OCI-LY7 (cell line): Measurements from ENCODE around the gene SPAG6. TPM values are rescaled to one million over a fixed set of nuclear protein-coding genes. Genes with fewer than 3 reads are reported as not detected.

ENCODE experiments used
- BruUV-seq: library from RNA; stranded (reverse); fragments of 400-500 nt; replicated peaks from 2 replicates; lab custom pipeline; 2021; lab: Mats Ljungman, UMichigan
- CTCF ChIA-PET: fragments of 300-600 bp; sonication (Branson Sonifier 250); formaldehyde crosslinking; loops from one replicate; lab custom pipeline; 2022; ENCODE audit warnings: antibody characterized with exemption; ENCODE audit not compliant: unreplicated experiment; lab: Charles Lee
- POLR2A ChIA-PET: fragments of 300-600 bp; sonication (Branson Sonifier 250); formaldehyde crosslinking; loops from one replicate; lab custom pipeline; 2022; ENCODE audit warnings: antibody characterized with exemption; lab: Charles Lee
- DNase-seq: peaks from one replicate; pipeline ENCODE4 v3.0.0-alpha.2; 2015; ENCODE audit warnings: low spot score
- H2AFZ ChIP-seq: fragments of 200-600 bp; sonication (generic), shearing (Covaris generic); 2 replicates; pipeline ENCODE4 v1.6.1; 2014; ENCODE audit warnings: mild to moderate bottlenecking, antibody characterized with exemption, low read length, moderate library complexity
- H3K27ac ChIP-seq: fragments of 200-600 bp; sonication (generic); 2 replicates; pipeline ENCODE4 v1.5.1; 2014; ENCODE audit warnings: mixed run types, low read depth, mild to moderate bottlenecking, moderate library complexity, low read length, inconsistent platforms; ENCODE audit not compliant: poor library complexity, severe bottlenecking
- H3K36me3 ChIP-seq: fragments of 200-600 bp; sonication (generic); 2 replicates; pipeline ENCODE4 v1.6.1; 2014; ENCODE audit warnings: mild to moderate bottlenecking, antibody characterized with exemption, low read length, moderate library complexity, mixed read lengths; ENCODE audit not compliant: insufficient read depth
- H3K4me1 ChIP-seq: fragments of 200-600 bp; sonication (generic); 2 replicates; pipeline ENCODE4 v1.5.1; 2014; ENCODE audit warnings: mild to moderate bottlenecking, low read length; ENCODE audit not compliant: insufficient read depth, poor library complexity, severe bottlenecking
- H3K4me2 ChIP-seq: fragments of 200-600 bp; sonication (generic); 2 replicates; pipeline ENCODE4 v1.6.1; 2014; ENCODE audit warnings: mild to moderate bottlenecking, low read length
- H3K4me3 ChIP-seq: fragments of 200-600 bp; sonication (generic); 2 replicates; pipeline ENCODE4 v1.5.1; 2014; ENCODE audit warnings: mild to moderate bottlenecking, low read depth, low read length; ENCODE audit not compliant: poor library complexity, severe bottlenecking
- H3K79me2 ChIP-seq: fragments of 200-600 bp; sonication (generic); 2 replicates; pipeline ENCODE4 v1.6.1; 2016; ENCODE audit warnings: low read depth, mild to moderate bottlenecking, low read length, moderate library complexity, mixed read lengths; ENCODE audit not compliant: insufficient read depth
- H3K9me2 ChIP-seq: fragments of 200-600 bp; sonication (generic); 2 replicates; pipeline ENCODE4 v1.6.1; 2016; ENCODE audit warnings: mild to moderate bottlenecking, low read length, mixed read lengths; ENCODE audit not compliant: insufficient read depth
- H3K9me3 ChIP-seq: fragments of 200-600 bp; sonication (generic); 2 replicates; pipeline ENCODE4 v1.6.1; 2014; ENCODE audit warnings: mild to moderate bottlenecking, mixed run types, low read length, mixed read lengths
- H4K20me1 ChIP-seq: fragments of 200-600 bp; sonication (generic); 2 replicates; pipeline ENCODE4 v1.6.1; 2014; ENCODE audit warnings: mild to moderate bottlenecking, antibody characterized with exemption, low read length, moderate library complexity, mixed read lengths; ENCODE audit not compliant: insufficient read depth
- EZH2phosphoT487 ChIP-seq: fragments of 200-600 bp; sonication (generic); IDR thresholded peaks from 2 replicates; pipeline ENCODE4 v1.6.1; 2018; ENCODE audit warnings: low read depth, borderline replicate concordance, mild to moderate bottlenecking, mixed run types, antibody characterized with exemption, low read length, moderate library complexity, mixed read lengths
- intact Hi-C: fragments of 100-400 bp; cut with micrococcal nuclease; formaldehyde crosslinking; loops from one replicate; pipeline ENCODE4 v1.10.0; 2022; ENCODE audit not compliant: unreplicated experiment
- total RNA-seq, 2 experiments: library from RNA; depleted of rRNA in 1 of 2; stranded (reverse); fragments of >200 nt in 1 of 2; shearing (Covaris generic) in 1 of 2; gene quantifications; 2 replicates each; pipeline ENCODE4 v1.2.3, GENCODE V29; 2014 to 2022
- TF ChIP-seq, protein P1 (sequence below): fragments of 200-600 bp; sonication (generic); conservative IDR thresholded peaks from 2 replicates; pipeline ENCODE4 v1.5.1; 2014; ENCODE audit warnings: mild to moderate bottlenecking, antibody characterized with exemption, low read length, moderate library complexity, mixed read lengths

The SPAG6 gene
- total RNA-seq, 2 experiments from 2014 or later = not detected

DNA sequence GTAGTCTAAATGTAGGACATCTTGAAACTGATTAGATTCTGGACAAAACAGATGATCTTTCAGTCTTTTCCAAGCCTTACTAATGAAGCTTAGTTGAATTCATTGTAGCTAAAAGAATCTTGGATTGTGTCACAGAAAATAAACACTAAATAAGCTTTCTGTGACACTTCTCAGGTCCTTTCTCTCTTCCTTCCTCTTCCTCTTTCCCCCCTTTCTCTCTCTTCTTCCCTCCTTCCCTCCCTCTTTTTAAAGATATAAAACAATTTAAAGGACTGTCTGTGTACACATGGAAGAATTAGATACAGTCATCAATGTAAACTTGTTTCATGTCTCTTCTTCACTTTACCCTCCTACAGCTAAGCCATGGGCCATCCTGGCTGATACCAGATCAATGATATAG is 34.4 kb upstream of the SPAG6 start:
- Histone ChIP-seq H3K79me2 (no peaks in the 10 kb centered on the region), H4K20me1 (no peaks in the 10 kb centered on the region), H3K9me2 (no peaks in the 10 kb centered on the region), H3K4me3 (no peak overlapping the region), H3K9me3 (no peaks in the 10 kb centered on the region), H3K27ac (no peak overlapping the region), H3K36me3 (no peaks in the 10 kb centered on the region), H2AFZ (no peak overlapping the region), H3K4me2 (no peak overlapping the region), H3K4me1 (peaks cover 6% of the 10 kb centered on the region)
- CTCF ChIA-PET = no interaction called here
- BruUV-seq = no TSS peak
- DNase-seq = no peak
- TF ChIP-seq EZH2phosphoT487 = no peak
- TF ChIP-seq, protein P1, sequence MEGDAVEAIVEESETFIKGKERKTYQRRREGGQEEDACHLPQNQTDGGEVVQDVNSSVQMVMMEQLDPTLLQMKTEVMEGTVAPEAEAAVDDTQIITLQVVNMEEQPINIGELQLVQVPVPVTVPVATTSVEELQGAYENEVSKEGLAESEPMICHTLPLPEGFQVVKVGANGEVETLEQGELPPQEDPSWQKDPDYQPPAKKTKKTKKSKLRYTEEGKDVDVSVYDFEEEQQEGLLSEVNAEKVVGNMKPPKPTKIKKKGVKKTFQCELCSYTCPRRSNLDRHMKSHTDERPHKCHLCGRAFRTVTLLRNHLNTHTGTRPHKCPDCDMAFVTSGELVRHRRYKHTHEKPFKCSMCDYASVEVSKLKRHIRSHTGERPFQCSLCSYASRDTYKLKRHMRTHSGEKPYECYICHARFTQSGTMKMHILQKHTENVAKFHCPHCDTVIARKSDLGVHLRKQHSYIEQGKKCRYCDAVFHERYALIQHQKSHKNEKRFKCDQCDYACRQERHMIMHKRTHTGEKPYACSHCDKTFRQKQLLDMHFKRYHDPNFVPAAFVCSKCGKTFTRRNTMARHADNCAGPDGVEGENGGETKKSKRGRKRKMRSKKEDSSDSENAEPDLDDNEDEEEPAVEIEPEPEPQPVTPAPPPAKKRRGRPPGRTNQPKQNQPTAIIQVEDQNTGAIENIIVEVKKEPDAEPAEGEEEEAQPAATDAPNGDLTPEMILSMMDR = no peak
- intact Hi-C loops = loop anchor here (10.0 kb wide), 1 partner anchor 294 kb away; no protein-coding TSS in a partner anchor
- POLR2A ChIA-PET = interaction anchor here (0.7 kb wide), 1 partner anchor 437 kb away, joined by 3 read pairs; no protein-coding TSS in a partner anchor

DNA sequence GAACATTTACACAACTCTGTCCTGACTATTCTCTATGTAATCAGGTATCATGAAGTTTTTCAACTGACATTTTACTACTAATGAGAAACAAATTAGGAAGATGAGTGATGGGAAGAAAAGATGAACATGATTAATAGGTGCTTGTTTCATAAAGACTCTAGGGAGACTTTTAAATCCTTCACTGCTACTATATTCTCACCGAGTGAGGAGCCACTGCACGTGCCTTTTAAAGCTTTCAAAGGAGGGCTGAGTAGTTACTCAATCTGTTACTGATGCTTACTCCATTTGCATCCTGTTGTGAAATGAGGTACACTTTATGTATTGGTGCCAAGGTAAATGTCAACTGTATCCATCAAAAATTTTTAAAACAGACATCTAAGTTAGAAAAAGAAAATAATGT is 30.4 kb upstream of the SPAG6 start:
- no TSS peak for BruUV-seq
- POLR2A ChIA-PET = interaction anchor here (1.3 to 2.6 kb wide), 2 partner anchors 55 to 85 kb away, joined by 5 to 11 read pairs; no protein-coding TSS in a partner anchor
- no peak overlapping the region for H2AFZ ChIP-seq
- no peak overlapping the region for H3K27ac ChIP-seq
- DNase-seq = no peak
- no peak overlapping the region for H3K4me2 ChIP-seq
- H3K79me2 ChIP-seq = 0 out of 2 replicates have a peak, but pooled peaks cover 11% of the 10 kb centered on the region
- CTCF ChIA-PET = no interaction called here
- H3K4me3 ChIP-seq = no peak overlapping the region
- no peaks in the 10 kb centered on the region for H3K36me3 ChIP-seq
- no peaks in the 10 kb centered on the region for H3K9me2 ChIP-seq
- TF ChIP-seq, protein P1 = no peak
- TF ChIP-seq EZH2phosphoT487 = no peak
- peaks cover 24% of the 10 kb centered on the region for H3K4me1 ChIP-seq
- H3K9me3 ChIP-seq = no peaks in the 10 kb centered on the region
- H4K20me1 ChIP-seq = peaks cover 22% of the 10 kb centered on the region; the same call in 1 of the 2 replicates
- intact Hi-C loops = loop anchor here (5.0 to 10.0 kb wide), 2 partner anchors 290 to 397 kb away; partner anchors contain the start of gene PIP4K2A
